ENCODE measurements around the gene KIF1B.
A peak's percentile ranks its signal among the peaks of the same experiment; 100 is the strongest.
"Not testable (repeated sequence)": the region's sequence is repeated elsewhere in the genome, so short reads cannot be mapped to it uniquely, and the experiment has no call there.

KIF1B gene

DNA sequence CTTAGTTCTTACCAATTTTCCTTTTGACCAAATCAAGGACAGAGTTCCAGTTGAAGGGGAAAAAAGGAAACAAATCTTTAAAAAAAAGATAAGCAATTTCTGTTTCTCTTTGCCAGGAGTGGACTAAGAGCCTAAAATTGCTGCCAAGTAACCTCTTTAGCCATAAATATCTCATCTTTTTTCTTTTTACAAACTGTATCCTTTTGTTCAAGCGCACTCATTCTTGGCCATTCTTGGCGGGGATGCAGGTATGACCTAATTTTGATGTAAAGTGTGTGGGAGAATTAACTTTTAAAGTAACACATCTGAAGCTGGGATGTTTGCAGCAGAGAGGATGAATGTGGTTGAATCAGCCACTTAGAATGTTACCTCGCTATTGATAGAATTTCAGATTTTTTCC lies 13.4 kb upstream of the KIF1B start:
- H3K27me3 ChIP-seq (ENCODE audit: control insufficient read depth, insufficient read depth, low read length): peaks cover 15% of the 10 kb centered on the region
- no peak overlapping the region for H3K4me3 ChIP-seq (ENCODE audit: low read length)
- H3K4me1 ChIP-seq (ENCODE audit: control insufficient read depth, insufficient read depth, low read length): peaks cover 6% of the 10 kb centered on the region
- H3K9ac ChIP-seq (ENCODE audit: low read depth, low read length): no peak overlapping the region
- H3K36me3 ChIP-seq (ENCODE audit: insufficient read depth, low read length): no peaks in the 10 kb centered on the region
- H3K4me2 ChIP-seq (ENCODE audit: low read length): no peak overlapping the region
- H3K9me3 ChIP-seq (replicated peaks; ENCODE audit: low read length): no peaks in the 10 kb centered on the region

DNA sequence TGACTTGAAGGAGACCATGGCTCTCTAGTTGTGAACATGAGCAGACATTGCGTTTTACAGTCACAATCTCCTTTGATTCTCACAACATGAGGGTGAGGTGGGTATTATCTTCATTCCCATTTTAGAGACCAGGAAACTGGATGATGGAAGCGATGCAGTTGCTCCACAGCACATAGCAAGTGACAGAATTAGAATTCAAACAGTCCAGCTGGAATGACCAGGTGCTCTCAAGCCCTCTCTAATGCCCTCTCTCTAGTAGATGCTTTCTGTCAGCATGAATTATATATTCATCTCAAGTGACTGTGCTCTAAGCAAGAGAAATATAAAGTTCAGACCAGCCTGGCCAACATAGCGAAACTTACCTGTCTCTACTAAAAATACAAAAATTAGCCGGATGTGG lies 9.8 kb upstream of the KIF1B start:
- H3K4me2 ChIP-seq (ENCODE audit: low read length): no peak overlapping the region
- H3K9me3 ChIP-seq (replicated peaks; ENCODE audit: low read length): no peaks in the 10 kb centered on the region
- peaks cover 12% of the 10 kb centered on the region for H3K27me3 ChIP-seq (ENCODE audit: control insufficient read depth, insufficient read depth, low read length)
- H3K4me1 ChIP-seq (ENCODE audit: control insufficient read depth, insufficient read depth, low read length): peaks cover 2% of the 10 kb centered on the region
- H3K9ac ChIP-seq (ENCODE audit: low read depth, low read length): no peak overlapping the region
- H3K4me3 ChIP-seq (ENCODE audit: low read length): no peak overlapping the region
- H3K36me3 ChIP-seq (ENCODE audit: insufficient read depth, low read length): no peaks in the 10 kb centered on the region

- H3K4me1 ChIP-seq (ENCODE audit: control insufficient read depth, insufficient read depth, low read length): no peaks in the 10 kb centered on the region
- peak overlapping the region; percentile 8 for H3K4me2 ChIP-seq (ENCODE audit: low read length)
- no peaks in the 10 kb centered on the region for H3K36me3 ChIP-seq (ENCODE audit: insufficient read depth, low read length)
- H3K27me3 ChIP-seq (ENCODE audit: control insufficient read depth, insufficient read depth, low read length): peaks cover 12% of the 10 kb centered on the region
- H3K9me3 ChIP-seq (replicated peaks; ENCODE audit: low read length): no peaks in the 10 kb centered on the region
- no peak overlapping the region for H3K4me3 ChIP-seq (ENCODE audit: low read length)
- H3K9ac ChIP-seq (ENCODE audit: low read depth, low read length): no peak overlapping the region
Measured at GRCh38 chr1:10204003-10204642, 6.2 kb upstream of the KIF1B start.

DNA sequence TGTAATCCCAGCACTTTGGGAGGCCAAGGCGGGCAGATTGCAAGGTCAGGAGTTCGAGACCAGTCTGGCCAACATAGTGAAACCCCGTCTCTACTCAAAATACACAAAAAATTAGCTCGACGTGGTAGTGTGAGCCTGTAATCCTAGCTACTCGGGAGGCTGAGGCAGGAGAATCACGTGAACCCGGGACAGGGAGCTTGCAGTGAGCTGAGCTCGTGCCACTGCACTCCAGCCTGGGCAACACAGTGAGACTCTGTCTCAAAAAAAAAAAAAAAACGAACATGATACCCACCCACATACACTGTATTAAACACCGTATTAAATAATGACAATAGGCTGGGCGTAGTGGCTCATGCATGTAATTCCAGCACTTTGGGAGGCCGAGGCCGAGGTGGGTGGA lies 5.2 kb upstream of the KIF1B start:
- not testable (repeated sequence) for H3K36me3 ChIP-seq (ENCODE audit: insufficient read depth, low read length); H3K4me2 ChIP-seq (ENCODE audit: low read length); H3K4me3 ChIP-seq (ENCODE audit: low read length); H3K4me1 ChIP-seq (ENCODE audit: control insufficient read depth, insufficient read depth, low read length); H3K9ac ChIP-seq (ENCODE audit: low read depth, low read length); H3K9me3 ChIP-seq (replicated peaks; ENCODE audit: low read length)
- H3K27me3 ChIP-seq (ENCODE audit: control insufficient read depth, insufficient read depth, low read length): peaks cover 11% of the 10 kb centered on the region

GRCh38 chr1:10207810-10208209 lies 2.6 kb upstream of the KIF1B start:
- Histone ChIP-seq H3K4me1 (ENCODE audit: control insufficient read depth, insufficient read depth, low read length) (peaks cover 7% of the 10 kb centered on the region), H3K27me3 (ENCODE audit: control insufficient read depth, insufficient read depth, low read length) (no peaks in the 10 kb centered on the region), H3K4me2 (ENCODE audit: low read length) (no peak overlapping the region), H3K36me3 (ENCODE audit: insufficient read depth, low read length) (no peaks in the 10 kb centered on the region), H3K4me3 (ENCODE audit: low read length) (no peak overlapping the region), H3K9ac (ENCODE audit: low read depth, low read length) (no peak overlapping the region), H3K9me3 (replicated peaks; ENCODE audit: low read length) (no peaks in the 10 kb centered on the region)

DNA sequence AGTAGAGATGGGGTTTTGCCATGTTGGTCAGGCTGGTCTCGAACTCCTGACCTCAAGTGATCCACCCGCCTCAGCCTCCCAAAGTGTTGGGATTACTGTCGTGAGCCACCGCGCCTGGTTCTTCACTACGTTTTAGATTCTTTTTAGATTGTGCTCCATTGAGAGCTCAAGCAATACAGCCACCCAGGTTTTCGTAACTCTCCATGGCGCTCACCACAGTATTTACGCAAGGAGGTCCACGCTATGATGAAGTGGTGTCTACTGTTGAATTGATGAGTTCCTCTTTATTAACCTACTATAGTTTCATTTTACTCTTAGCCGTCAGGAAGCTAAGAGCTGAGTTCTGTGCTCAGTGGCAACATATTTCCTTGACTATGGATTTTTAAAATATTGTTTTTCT lies 1.8 kb upstream of the KIF1B start:
- peaks cover 12% of the 10 kb centered on the region for H3K4me1 ChIP-seq (ENCODE audit: control insufficient read depth, insufficient read depth, low read length)
- H3K9ac ChIP-seq (ENCODE audit: low read depth, low read length): no peak overlapping the region
- H3K4me2 ChIP-seq (ENCODE audit: low read length): no peak overlapping the region
- H3K4me3 ChIP-seq (ENCODE audit: low read length): no peak overlapping the region
- H3K27me3 ChIP-seq (ENCODE audit: control insufficient read depth, insufficient read depth, low read length): no peaks in the 10 kb centered on the region
- no peaks in the 10 kb centered on the region for H3K36me3 ChIP-seq (ENCODE audit: insufficient read depth, low read length)
- no peaks in the 10 kb centered on the region for H3K9me3 ChIP-seq (replicated peaks; ENCODE audit: low read length)

DNA sequence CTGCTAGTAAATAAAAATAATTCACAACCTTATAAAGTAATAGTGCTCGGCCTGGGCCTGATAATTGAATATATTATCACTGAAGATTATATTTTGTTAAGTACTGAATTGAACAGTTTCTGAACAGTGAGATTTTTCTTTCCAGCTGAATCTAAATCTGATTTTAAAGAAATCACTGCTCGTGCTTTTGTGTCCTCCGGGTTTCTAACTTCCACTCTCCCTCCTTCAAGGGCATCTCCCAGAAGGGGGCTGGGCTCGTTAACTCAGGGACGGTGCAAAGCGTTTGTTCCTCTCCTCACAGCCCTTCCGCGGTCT lies 823 bp upstream of the KIF1B start:
- Histone ChIP-seq H3K36me3 (ENCODE audit: insufficient read depth, low read length) (no peaks in the 10 kb centered on the region), H3K4me3 (ENCODE audit: low read length) (peak overlapping the region; percentile 73), H3K4me2 (ENCODE audit: low read length) (peak overlapping the region; percentile 86), H3K4me1 (ENCODE audit: control insufficient read depth, insufficient read depth, low read length) (peaks cover 17% of the 10 kb centered on the region), H3K9me3 (replicated peaks; ENCODE audit: low read length) (no peaks in the 10 kb centered on the region), H3K27me3 (ENCODE audit: control insufficient read depth, insufficient read depth, low read length) (no peaks in the 10 kb centered on the region), H3K9ac (ENCODE audit: low read depth, low read length) (peak overlapping the region; percentile 97)

- Histone ChIP-seq H3K4me2 (ENCODE audit: low read length) (peak overlapping the region; percentile 84), H3K9me3 (replicated peaks; ENCODE audit: low read length) (no peaks in the 10 kb centered on the region), H3K36me3 (ENCODE audit: insufficient read depth, low read length) (no peaks in the 10 kb centered on the region), H3K4me1 (ENCODE audit: control insufficient read depth, insufficient read depth, low read length) (peaks cover 20% of the 10 kb centered on the region), H3K4me3 (ENCODE audit: low read length) (peak overlapping the region; percentile 97), H3K9ac (ENCODE audit: low read depth, low read length) (peak overlapping the region; percentile 97), H3K27me3 (ENCODE audit: control insufficient read depth, insufficient read depth, low read length) (no peaks in the 10 kb centered on the region)
Measured at GRCh38 chr1:10210841-10211804, 753 bp downstream of the KIF1B start.

- H3K4me2 ChIP-seq (ENCODE audit: low read length): peak overlapping the region; percentile 84
- no peaks in the 10 kb centered on the region for H3K36me3 ChIP-seq (ENCODE audit: insufficient read depth, low read length)
- peak overlapping the region; percentile 97 for H3K9ac ChIP-seq (ENCODE audit: low read depth, low read length)
- peaks cover 26% of the 10 kb centered on the region for H3K4me1 ChIP-seq (ENCODE audit: control insufficient read depth, insufficient read depth, low read length)
- no peaks in the 10 kb centered on the region for H3K27me3 ChIP-seq (ENCODE audit: control insufficient read depth, insufficient read depth, low read length)
- H3K9me3 ChIP-seq (replicated peaks; ENCODE audit: low read length): no peaks in the 10 kb centered on the region
- H3K4me3 ChIP-seq (ENCODE audit: low read length): peak overlapping the region; percentile 97
Measured at GRCh38 chr1:10211805-10212410, 1.5 kb downstream of the KIF1B start.

- peak overlapping the region; percentile 84 for H3K4me2 ChIP-seq (ENCODE audit: low read length)
- H3K9me3 ChIP-seq (replicated peaks; ENCODE audit: low read length): no peaks in the 10 kb centered on the region
- no peaks in the 10 kb centered on the region for H3K27me3 ChIP-seq (ENCODE audit: control insufficient read depth, insufficient read depth, low read length)
- no peaks in the 10 kb centered on the region for H3K36me3 ChIP-seq (ENCODE audit: insufficient read depth, low read length)
- H3K4me1 ChIP-seq (ENCODE audit: control insufficient read depth, insufficient read depth, low read length): peaks cover 32% of the 10 kb centered on the region
- H3K9ac ChIP-seq (ENCODE audit: low read depth, low read length): peak overlapping the region; percentile 97
- peak overlapping the region; percentile 97 for H3K4me3 ChIP-seq (ENCODE audit: low read length)
Measured at GRCh38 chr1:10212476-10212875, 2.1 kb downstream of the KIF1B start.

DNA sequence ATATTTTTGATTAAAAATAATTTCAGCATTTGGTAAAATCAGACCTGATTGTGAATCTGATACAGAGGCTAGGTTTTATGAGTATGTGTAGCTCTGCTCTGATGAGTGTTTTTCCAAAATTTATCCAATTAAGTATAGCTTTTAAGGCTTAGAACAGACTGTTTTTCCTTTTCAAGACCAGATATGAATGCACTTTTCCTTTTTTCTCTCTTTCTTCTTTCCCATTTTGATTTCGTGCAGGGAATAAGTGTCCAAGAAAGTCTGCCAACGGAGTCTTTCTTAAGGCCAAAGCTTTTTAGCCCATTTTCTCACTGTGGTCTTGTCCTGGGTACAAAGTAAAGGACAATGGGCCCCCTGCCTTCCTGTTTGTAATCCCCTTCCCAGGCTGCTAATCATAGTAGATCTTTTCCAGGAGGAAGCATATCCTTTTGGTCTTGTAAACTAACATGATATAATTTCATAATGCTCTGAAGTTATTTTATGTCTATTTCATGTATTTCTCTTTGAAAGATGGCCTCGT lies 2.9 kb downstream of the KIF1B start:
- Histone ChIP-seq H3K4me1 (ENCODE audit: control insufficient read depth, insufficient read depth, low read length) (peaks cover 39% of the 10 kb centered on the region), H3K4me2 (ENCODE audit: low read length) (peak overlapping the region; percentile 39)

More for the DNA sequence above, 2.9 kb downstream of the KIF1B start:
- Histone ChIP-seq H3K9ac (ENCODE audit: low read depth, low read length) (no peak overlapping the region), H3K36me3 (ENCODE audit: insufficient read depth, low read length) (no peaks in the 10 kb centered on the region), H3K4me3 (ENCODE audit: low read length) (peak overlapping the region; percentile 7), H3K27me3 (ENCODE audit: control insufficient read depth, insufficient read depth, low read length) (no peaks in the 10 kb centered on the region), H3K9me3 (replicated peaks; ENCODE audit: low read length) (no peaks in the 10 kb centered on the region)

Data from skeletal muscle satellite cell (primary cell).